HepG2 (cell line): Measurements from ENCODE around the gene GOLGA6C. TPM values are rescaled to one million over a fixed set of nuclear protein-coding genes. Genes with fewer than 3 reads are reported as not detected.

Experiments
- ATAC-seq: fragments of 200-7000 bp; cut with Tn5 transposase; 3 replicates; pipeline ENCODE4 v1.9.1; 2020; ENCODE audit warnings: mild to moderate bottlenecking, moderate library complexity
- BruUV-seq: library from RNA; stranded (reverse); fragments of 400-500 nt; replicated peaks from 2 replicates; lab custom pipeline; 2021; lab: Mats Ljungman, UMichigan
- CTCF ChIA-PET: fragments of 300-600 bp; formaldehyde crosslinking; extraction: SDS; loops from one replicate; lab custom pipeline; 2021; ENCODE audit warnings: low total read pairs, inconsistent platforms, low intra/inter-chr PET ratio; lab: Yijun Ruan, JAX
- POLR2A ChIA-PET: fragments of 350-600 bp; sonication (Branson Sonifier 250); formaldehyde crosslinking; loops from one replicate; lab custom pipeline; 2020; ENCODE audit warnings: antibody characterized with exemption, inconsistent platforms; lab: Yijun Ruan, JAX
- DNase-seq: peaks from one replicate; pipeline ENCODE4 v3.0.0-alpha.2; 2015; ENCODE audit warnings: low spot score
- FAIRE-seq: peaks from 3 replicates; lab custom pipeline; 2011; peaks lifted over from hg19 to GRCh38; lab: Jason Lieb, UNC
- H2AFZ ChIP-seq: one replicate; pipeline ENCODE4 v1.6.1; 2011; ENCODE audit warnings: low read length, inconsistent platforms
- H3K27ac ChIP-seq: fragments of 300-600 bp; 3 replicates; pipeline ENCODE4 v1.8.0; 2011; ENCODE audit warnings: mixed run types, mild to moderate bottlenecking, mixed read lengths, low read length, inconsistent platforms; ENCODE audit not compliant: insufficient read depth; ENCODE audit errors: extremely low read length
- H3K27me3 ChIP-seq, 2 experiments: fragments of 200-600 bp in 1 of 2; 2 replicates in 1 of 2; 3 replicates in 1 of 2; pipeline versions ENCODE4 v1.6.0 to v1.8.0; 2011; ENCODE audit warnings: low read length in 2 of 2, mild to moderate bottlenecking in 2 of 2, moderate library complexity in 2 of 2, inconsistent platforms in 1 of 2; ENCODE audit not compliant: insufficient read depth in 2 of 2, control insufficient read depth in 1 of 2
- H3K36me3 ChIP-seq, 2 experiments: fragments of 200-600 bp in 1 of 2; replicated peaks in 1 of 2; 2 replicates in 1 of 2; 3 replicates in 1 of 2; pipeline versions ENCODE4 v1.5.1 to v1.8.0; 2011; ENCODE audit warnings: low read length in 2 of 2, inconsistent platforms in 1 of 2; ENCODE audit not compliant: insufficient read depth in 2 of 2, control insufficient read depth in 1 of 2
- H3K4me1 ChIP-seq: 2 replicates; pipeline ENCODE4 v1.5.1; 2012; ENCODE audit warnings: low read length, inconsistent platforms; ENCODE audit not compliant: insufficient read depth
- H3K4me2 ChIP-seq: 2 replicates; pipeline ENCODE4 v1.6.0; 2011; ENCODE audit warnings: low read depth, low read length, inconsistent platforms
- H3K4me3 ChIP-seq, 3 experiments: fragments of 200-600 bp in 1 of 3; sonication (generic), shearing (Covaris generic) in 1 of 3; replicated peaks in 1 of 3; 2 replicates each; pipeline ENCODE4 v1.5.1; 2011 to 2016; ENCODE audit warnings: low read length in 3 of 3, inconsistent platforms in 2 of 3, low read depth in 2 of 3, mild to moderate bottlenecking in 2 of 3, control low read depth in 1 of 3, mixed read lengths in 1 of 3; ENCODE audit not compliant: insufficient read depth in 1 of 3
- H3K79me2 ChIP-seq: one replicate; pipeline ENCODE4 v1.6.1; 2011; ENCODE audit warnings: low read length, inconsistent platforms; ENCODE audit not compliant: insufficient read depth
- H3K9ac ChIP-seq: 2 replicates; pipeline ENCODE4 v1.6.0; 2011; ENCODE audit warnings: mild to moderate bottlenecking, low read depth, low read length, inconsistent platforms; ENCODE audit not compliant: insufficient read depth
- H3K9me3 ChIP-seq: 2 replicates; pipeline ENCODE4 v1.5.1; 2012; ENCODE audit warnings: mild to moderate bottlenecking, low read length
- H4K20me1 ChIP-seq: 2 replicates; pipeline ENCODE4 v1.6.0; 2011; ENCODE audit warnings: inconsistent platforms, mild to moderate bottlenecking, low read length, moderate library complexity; ENCODE audit not compliant: insufficient read depth
- ARNT ChIP-seq: fragments of 450-650 bp; IDR thresholded peaks from 2 replicates; pipeline ENCODE4 v1.6.1; 2017
- ARNT2 ChIP-seq: sonication (generic); formaldehyde crosslinking; IDR thresholded peaks from 2 replicates; pipeline ENCODE4 v1.8.0; 2022; ENCODE audit warnings: mild to moderate bottlenecking, low read depth, missing genetic modification reagents, moderate library complexity
- ATAD3A ChIP-seq: sonication (generic); formaldehyde crosslinking; IDR thresholded peaks from 2 replicates; pipeline ENCODE4 v1.4.0; 2020; ENCODE audit warnings: missing genetic modification reagents
- GFI1 ChIP-seq: sonication (generic); formaldehyde crosslinking; IDR thresholded peaks from 2 replicates; pipeline ENCODE4 v1.5.0; 2020; ENCODE audit warnings: missing genetic modification reagents, mild to moderate bottlenecking, borderline replicate concordance
- GTF3A ChIP-seq: sonication (generic); formaldehyde crosslinking; conservative IDR thresholded peaks from 2 replicates; pipeline ENCODE4 v1.4.0; 2020; ENCODE audit warnings: mild to moderate bottlenecking, missing genetic modification reagents
- HNRNPUL1 ChIP-seq: fragments of 200-400 bp; formaldehyde crosslinking; IDR thresholded peaks from 2 replicates; pipeline ENCODE4 v1.6.1; 2017; ENCODE audit warnings: low read depth, mild to moderate bottlenecking, low read length, moderate library complexity
- JUND ChIP-seq: sonication (generic); formaldehyde crosslinking; IDR thresholded peaks from 2 replicates; pipeline ENCODE4 v1.8.0; 2022; ENCODE audit warnings: mild to moderate bottlenecking, missing genetic modification reagents
- MAF1 ChIP-seq: sonication (generic); formaldehyde crosslinking; IDR thresholded peaks from 2 replicates; pipeline ENCODE4 v1.5.0; 2020; ENCODE audit warnings: missing genetic modification reagents, borderline replicate concordance
- MAFF ChIP-seq: IDR thresholded peaks from 2 replicates; pipeline ENCODE4 v1.6.1; 2011; ENCODE audit warnings: low read depth, low read length, improper control_type of control experiment
- MED1 ChIP-seq: sonication (generic); formaldehyde crosslinking; IDR thresholded peaks from 2 replicates; pipeline ENCODE4 v1.4.0; 2020; ENCODE audit warnings: missing genetic modification reagents
- MIER3 ChIP-seq: IDR thresholded peaks from 2 replicates; pipeline ENCODE4 v1.6.1; 2016; ENCODE audit warnings: missing compliant biosample characterization, borderline replicate concordance
- RARG ChIP-seq: sonication (generic); formaldehyde crosslinking; IDR thresholded peaks from 2 replicates; pipeline ENCODE4 v1.4.0; 2020; ENCODE audit warnings: low read depth, mild to moderate bottlenecking, missing genetic modification reagents
- SP1 ChIP-seq, 2 experiments: fragments of 450-650 bp in 1 of 2; sonication (generic) in 1 of 2; formaldehyde crosslinking in 1 of 2; IDR thresholded peaks; 2 replicates each; pipeline versions ENCODE4 v1.4.0 to v1.6.1; 2016 to 2020; ENCODE audit warnings: missing genetic modification reagents in 1 of 2
- SPEN ChIP-seq: sonication (generic); formaldehyde crosslinking; IDR thresholded peaks from 2 replicates; pipeline ENCODE4 v1.5.1; 2020; ENCODE audit warnings: low read depth, mild to moderate bottlenecking, missing genetic modification reagents
- TOPORS ChIP-seq: sonication (generic); formaldehyde crosslinking; IDR thresholded peaks from 2 replicates; pipeline ENCODE4 v1.8.0; 2023; ENCODE audit warnings: mild to moderate bottlenecking, missing genetic modification reagents
- XRCC5 ChIP-seq: fragments of 200-400 bp; formaldehyde crosslinking; optimal IDR thresholded peaks from 2 replicates; pipeline ENCODE3; 2017; ENCODE audit warnings: mild to moderate bottlenecking, low read length
- ZNF136 ChIP-seq: sonication (generic); formaldehyde crosslinking; IDR thresholded peaks from 2 replicates; pipeline ENCODE4 v1.8.1; 2022; ENCODE audit warnings: low read depth, mild to moderate bottlenecking, moderate library complexity, missing genetic modification reagents
- ZNF232 ChIP-seq: sonication (generic); formaldehyde crosslinking; IDR thresholded peaks from 2 replicates; pipeline ENCODE4 v1.4.0; 2020; ENCODE audit warnings: missing genetic modification reagents, borderline replicate concordance
- ZNF546 ChIP-seq: sonication (generic); formaldehyde crosslinking; conservative IDR thresholded peaks from 2 replicates; pipeline ENCODE4 v1.8.1; 2023; ENCODE audit warnings: mild to moderate bottlenecking, missing genetic modification reagents
- ZNF570 ChIP-seq: sonication (generic); formaldehyde crosslinking; IDR thresholded peaks from 2 replicates; pipeline ENCODE4 v1.4.0; 2020; ENCODE audit warnings: mild to moderate bottlenecking, missing genetic modification reagents, borderline replicate concordance
- ZNF607 ChIP-seq: sonication (generic); formaldehyde crosslinking; IDR thresholded peaks from 2 replicates; pipeline ENCODE4 v1.5.1; 2020; ENCODE audit warnings: missing genetic modification reagents, mild to moderate bottlenecking, borderline replicate concordance
- ZNF737 ChIP-seq: sonication (generic); formaldehyde crosslinking; IDR thresholded peaks from 2 replicates; pipeline ENCODE4 v1.5.0; 2020; ENCODE audit warnings: missing genetic modification reagents, mild to moderate bottlenecking, borderline replicate concordance
- ZNF790 ChIP-seq: sonication (generic); formaldehyde crosslinking; IDR thresholded peaks from 2 replicates; pipeline ENCODE4 v1.8.0; 2022; ENCODE audit warnings: missing genetic modification reagents, mild to moderate bottlenecking, borderline replicate concordance
- ZNF83 ChIP-seq: sonication (generic); formaldehyde crosslinking; IDR thresholded peaks from 2 replicates; pipeline ENCODE4 v1.4.0; 2020; ENCODE audit warnings: missing genetic modification reagents, mild to moderate bottlenecking, borderline replicate concordance
- WGBS: methylation state at CpG from one replicate; pipeline ENCODE4 v1.1.6; 2017; ENCODE audit warnings: low lambda C conversion rate; 5-methylcytosine and 5-hydroxymethylcytosine counted together
- in situ Hi-C: cut with HindIII; loops from 2 replicates; pipeline ENCODE4 v1.10.0; 2017; ENCODE audit warnings: low pct_unique_long_range_greater_than_20kb; ENCODE audit not compliant: extremely low pct_ligation_motif_present
- intact Hi-C: fragments of 100-400 bp; cut with micrococcal nuclease; formaldehyde crosslinking; loops from one replicate; pipeline ENCODE4 v1.10.0; 2022; ENCODE audit not compliant: unreplicated experiment
- polyA plus RNA-seq, 8 experiments: library from polyadenylated mRNA; depleted of rRNA in 3 of 8; stranded (reverse) in 7 of 8; unstranded in 1 of 8; fragments of >200 nt; fragmentation: Illumina TruSeq in 4 of 8; extraction: Trizol in 4 of 8; gene quantifications; 2 replicates each; pipeline versions ENCODE4 v1.2.1 to v1.2.3, GENCODE V29; 2011 to 2016; ENCODE audit warnings: low read depth in 4 of 8, missing spikeins in 1 of 8, mixed read lengths in 1 of 8; ENCODE audit not compliant: insufficient read depth in 1 of 8
- total RNA-seq, 5 experiments: library from RNA; depleted of rRNA; stranded (reverse); fragments of >200 nt; fragmentation: Illumina TruSeq; extraction: Trizol; gene quantifications; 2 replicates each; pipeline ENCODE4 v1.2.3, GENCODE V29; 2016; ENCODE audit warnings: low read depth in 1 of 5
- TF ChIP-seq, protein P1 (sequence below): sonication (generic); formaldehyde crosslinking; IDR thresholded peaks from 2 replicates; pipeline ENCODE4 v1.9.0; 2022; ENCODE audit warnings: missing genetic modification reagents, mild to moderate bottlenecking, borderline replicate concordance

Gene GOLGA6C
- total and polyA plus RNA-seq, 2 of the 13 experiments (the other 11 are each of a cell fraction or from before 2014, with no cell fraction given) = not detected

DNA sequence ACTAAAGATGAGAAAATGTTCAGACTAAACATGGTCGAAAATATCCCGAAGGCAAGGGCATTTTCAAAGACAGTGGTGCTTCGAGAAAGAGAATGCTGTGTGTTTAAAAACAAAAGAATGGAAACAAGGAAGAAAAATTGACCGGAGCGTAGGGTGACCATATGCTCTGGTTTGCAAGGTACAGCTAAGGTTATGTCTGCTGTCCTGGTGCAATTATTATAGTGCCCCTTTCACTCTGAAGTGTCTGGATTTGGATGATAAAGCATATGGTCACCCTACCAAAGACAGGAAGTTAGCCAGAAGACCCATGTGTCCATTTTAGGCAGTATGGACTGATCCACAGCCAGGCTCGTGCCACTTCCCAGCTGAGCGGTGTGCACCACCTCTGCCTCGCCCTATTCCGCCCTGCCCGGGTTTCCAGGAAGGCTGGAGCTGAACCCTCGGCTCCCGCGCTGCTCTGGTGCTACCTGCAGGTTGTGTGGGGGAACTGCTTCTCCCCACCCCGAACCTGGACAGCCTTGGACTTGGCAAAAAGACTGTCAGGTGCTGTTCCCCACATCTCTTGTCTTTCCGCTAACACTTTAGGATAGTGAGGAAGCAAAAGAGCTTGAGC, 49.8 kb downstream of the GOLGA6C start:
- H2AFZ ChIP-seq = no peak overlapping the region
- peak overlapping the region in 1 of 3 experiments; percentile 9; a peak in 1 of 6 replicates for H3K4me3 ChIP-seq
- no peaks in the 10 kb centered on the region for H3K9me3 ChIP-seq
- POLR2A ChIA-PET = no interaction called here
- no TSS peak for BruUV-seq
- peaks cover 0 to 22% of the 10 kb centered on the region in 2 experiments; a peak in 3 of 5 replicates for H3K27me3 ChIP-seq
- FAIRE-seq (peak; percentile 83), ATAC-seq (peak; percentile 98), DNase-seq (peak; percentile 58)
- WGBS = 45% methylated on average over 7 of the region's 15 CpGs
- CTCF ChIA-PET = no interaction called here
- intact Hi-C loops = loop anchor here (10.0 kb wide), 1 partner anchor 273 kb away; no protein-coding TSS in a partner anchor
- H3K36me3 ChIP-seq = no peaks in the 10 kb centered on the region
- H4K20me1 ChIP-seq = no peaks in the 10 kb centered on the region
- peaks cover 25% of the 10 kb centered on the region for H3K4me1 ChIP-seq
- no peaks in the 10 kb centered on the region for H3K79me2 ChIP-seq
- H3K27ac ChIP-seq = no peak overlapping the region
- H3K4me2 ChIP-seq = peak overlapping the region; percentile 62
- H3K9ac ChIP-seq = no peak overlapping the region
- in situ Hi-C loops = no loop called here
- no peak for TF ChIP-seq JUND (CRISPR knock-in tag)
- peak; percentile 30; the same call in 1 of the 2 replicates for TF ChIP-seq MED1
- TF ChIP-seq GFI1 = 0 out of 2 replicates have a peak, but pooled peaks have one; percentile 21
- no peak for TF ChIP-seq ARNT
- TF ChIP-seq HNRNPUL1 = no peak
- no peak for TF ChIP-seq RARG (CRISPR knock-in tag)
- peak; percentile 45; the same call in 1 of the 2 replicates for TF ChIP-seq MAF1
- peak; percentile 59 for TF ChIP-seq XRCC5
- TF ChIP-seq, protein P1, sequence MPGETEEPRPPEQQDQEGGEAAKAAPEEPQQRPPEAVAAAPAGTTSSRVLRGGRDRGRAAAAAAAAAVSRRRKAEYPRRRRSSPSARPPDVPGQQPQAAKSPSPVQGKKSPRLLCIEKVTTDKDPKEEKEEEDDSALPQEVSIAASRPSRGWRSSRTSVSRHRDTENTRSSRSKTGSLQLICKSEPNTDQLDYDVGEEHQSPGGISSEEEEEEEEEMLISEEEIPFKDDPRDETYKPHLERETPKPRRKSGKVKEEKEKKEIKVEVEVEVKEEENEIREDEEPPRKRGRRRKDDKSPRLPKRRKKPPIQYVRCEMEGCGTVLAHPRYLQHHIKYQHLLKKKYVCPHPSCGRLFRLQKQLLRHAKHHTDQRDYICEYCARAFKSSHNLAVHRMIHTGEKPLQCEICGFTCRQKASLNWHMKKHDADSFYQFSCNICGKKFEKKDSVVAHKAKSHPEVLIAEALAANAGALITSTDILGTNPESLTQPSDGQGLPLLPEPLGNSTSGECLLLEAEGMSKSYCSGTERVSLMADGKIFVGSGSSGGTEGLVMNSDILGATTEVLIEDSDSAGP = peak; percentile 37
- peak; percentile 41; the same call in 1 of the 2 replicates for TF ChIP-seq SPEN (CRISPR knock-in tag)
- no peak for TF ChIP-seq MIER3 (CRISPR knock-in tag)
- TF ChIP-seq MAFF = no peak
- TF ChIP-seq ATAD3A = no peak
- no peak for TF ChIP-seq ZNF737 (CRISPR knock-in tag)
- peak; percentile 35; the same call in 1 of the 2 replicates for TF ChIP-seq ZNF790 (CRISPR knock-in tag)
- TF ChIP-seq ZNF232 (CRISPR knock-in tag) = no peak; the same call in 1 of the 2 replicates
- no peak for TF ChIP-seq ZNF136 (CRISPR knock-in tag)
- TF ChIP-seq ZNF607 = no peak
- no peak for TF ChIP-seq SP1 (IDR thresholded peaks at IDR 0.05)
- 0 out of 2 replicates have a peak, but pooled peaks have one; percentile 8 for TF ChIP-seq SP1 (CRISPR knock-in tag; IDR thresholded peaks at IDR 0.05)
- TF ChIP-seq GTF3A (CRISPR knock-in tag) = no peak
- TF ChIP-seq ZNF546 (CRISPR knock-in tag) = no peak
- no peak for TF ChIP-seq ZNF83 (CRISPR knock-in tag)
- no peak for TF ChIP-seq ARNT2 (CRISPR knock-in tag)
- TF ChIP-seq TOPORS (CRISPR knock-in tag) = no peak
- TF ChIP-seq ZNF570 (CRISPR knock-in tag) = no peak
